ENCODE data around the gene TLN1.

The TLN1 gene

DNA sequence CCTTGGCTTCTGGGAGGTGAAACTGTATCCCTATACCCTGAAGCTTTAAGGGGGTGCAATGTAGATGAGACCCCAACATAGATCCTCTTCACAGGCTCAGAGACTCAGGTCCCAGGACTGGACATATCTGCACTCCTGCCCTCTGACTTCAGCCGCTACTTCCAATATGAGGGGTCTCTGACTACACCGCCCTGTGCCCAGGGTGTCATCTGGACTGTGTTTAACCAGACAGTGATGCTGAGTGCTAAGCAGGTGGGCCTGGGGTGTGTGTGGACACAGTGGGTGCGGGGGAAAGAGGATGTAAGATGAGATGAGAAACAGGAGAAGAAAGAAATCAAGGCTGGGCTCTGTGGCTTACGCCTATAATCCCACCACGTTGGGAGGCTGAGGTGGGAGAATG lies 52.9 kb downstream of the TLN1 start:
- Histone ChIP-seq H2AFZ (ENCODE audit: low read length) (no peak overlapping the region), H3F3A (ENCODE audit: insufficient read depth, low read length) (no peaks in the 10 kb centered on the region), H3K9me3 (ENCODE audit: low read length) (no peaks in the 10 kb centered on the region), H3K27me3 (ENCODE audit: insufficient read depth, low read length) (peaks cover 4% of the 10 kb centered on the region), H3K4me1 (ENCODE audit: insufficient read depth, low read length, severe bottlenecking) (peaks cover 34% of the 10 kb centered on the region), H3K27ac (ENCODE audit: low read depth, low read length, poor library complexity, severe bottlenecking) (no peak overlapping the region), H3K36me3 (ENCODE audit: insufficient read depth, low read length) (no peaks in the 10 kb centered on the region), H4K20me1 (ENCODE audit: insufficient read depth, low read length) (no peaks in the 10 kb centered on the region), H3K79me2 (ENCODE audit: insufficient read depth, low read length) (no peaks in the 10 kb centered on the region), H3K4me3 (ENCODE audit: low read depth, low read length, poor library complexity, severe bottlenecking) (no peak overlapping the region), H3K9ac (ENCODE audit: low read length) (no peak overlapping the region), H3K4me2 (ENCODE audit: low read length) (no peak overlapping the region), H3K9me2 (ENCODE audit: low read depth, low read length) (no peaks in the 10 kb centered on the region)
- TF ChIP-seq CTCF (IDR thresholded peaks at IDR 0.05; ENCODE audit: low read length) = no peak
- no peak for TF ChIP-seq EZH2 (IDR thresholded peaks at IDR 0.05; ENCODE audit: borderline replicate concordance, low read length)

DNA sequence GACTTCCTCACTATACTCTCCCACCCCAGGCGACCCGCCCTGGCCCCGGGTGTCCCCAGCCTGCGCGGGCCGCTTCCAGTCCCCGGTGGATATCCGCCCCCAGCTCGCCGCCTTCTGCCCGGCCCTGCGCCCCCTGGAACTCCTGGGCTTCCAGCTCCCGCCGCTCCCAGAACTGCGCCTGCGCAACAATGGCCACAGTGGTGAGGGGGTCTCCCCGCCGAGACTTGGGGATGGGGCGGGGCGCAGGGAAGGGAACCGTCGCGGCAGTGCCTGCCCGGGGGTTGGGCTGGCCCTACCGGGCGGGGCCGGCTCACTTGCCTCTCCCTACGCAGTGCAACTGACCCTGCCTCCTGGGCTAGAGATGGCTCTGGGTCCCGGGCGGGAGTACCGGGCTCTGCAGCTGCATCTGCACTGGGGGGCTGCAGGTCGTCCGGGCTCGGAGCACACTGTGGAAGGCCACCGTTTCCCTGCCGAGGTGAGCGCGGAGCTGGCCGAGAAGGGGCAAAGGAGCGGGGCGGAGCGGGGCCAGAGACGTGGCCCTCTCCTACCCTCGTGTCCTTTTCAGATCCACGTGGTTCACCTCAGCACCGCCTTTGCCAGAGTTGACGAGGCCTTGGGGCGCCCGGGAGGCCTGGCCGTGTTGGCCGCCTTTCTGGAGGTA lies 56.1 kb downstream of the TLN1 start:
- H3K9me2 ChIP-seq (ENCODE audit: low read depth, low read length) = no peaks in the 10 kb centered on the region
- H3K9ac ChIP-seq (ENCODE audit: low read length) = peak overlapping the region; percentile 37; the same call in 1 of the 2 replicates
- peaks cover 4% of the 10 kb centered on the region for H3K27me3 ChIP-seq (ENCODE audit: insufficient read depth, low read length)
- TF ChIP-seq CTCF (IDR thresholded peaks at IDR 0.05; ENCODE audit: low read length) = no peak
- no peak for TF ChIP-seq EZH2 (IDR thresholded peaks at IDR 0.05; ENCODE audit: borderline replicate concordance, low read length)
- H3K9me3 ChIP-seq (ENCODE audit: low read length) = no peaks in the 10 kb centered on the region
- H3K36me3 ChIP-seq (ENCODE audit: insufficient read depth, low read length) = no peaks in the 10 kb centered on the region
- H3K4me3 ChIP-seq (ENCODE audit: low read depth, low read length, poor library complexity, severe bottlenecking) = peak overlapping the region; percentile 57
- H4K20me1 ChIP-seq (ENCODE audit: insufficient read depth, low read length) = no peaks in the 10 kb centered on the region
- H3K79me2 ChIP-seq (ENCODE audit: insufficient read depth, low read length) = no peaks in the 10 kb centered on the region
- H3F3A ChIP-seq (ENCODE audit: insufficient read depth, low read length) = no peaks in the 10 kb centered on the region
- H3K4me2 ChIP-seq (ENCODE audit: low read length) = peak overlapping the region; percentile 71
- peaks cover 35% of the 10 kb centered on the region for H3K4me1 ChIP-seq (ENCODE audit: insufficient read depth, low read length, severe bottlenecking)
- no peak overlapping the region for H3K27ac ChIP-seq (ENCODE audit: low read depth, low read length, poor library complexity, severe bottlenecking)
- H2AFZ ChIP-seq (ENCODE audit: low read length) = no peak overlapping the region

DNA sequence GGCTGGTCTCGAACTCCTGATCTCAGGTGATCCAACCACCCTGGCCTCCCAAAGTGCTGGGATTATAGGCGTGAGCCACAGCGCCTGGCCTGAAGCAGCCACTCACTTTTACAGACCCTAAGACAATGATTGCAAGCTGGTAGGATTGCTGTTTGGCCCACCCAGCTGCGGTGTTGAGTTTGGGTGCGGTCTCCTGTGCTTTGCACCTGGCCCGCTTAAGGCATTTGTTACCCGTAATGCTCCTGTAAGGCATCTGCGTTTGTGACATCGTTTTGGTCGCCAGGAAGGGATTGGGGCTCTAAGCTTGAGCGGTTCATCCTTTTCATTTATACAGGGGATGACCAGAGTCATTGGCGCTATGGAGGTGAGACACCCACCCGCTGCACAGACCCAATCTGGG lies 56.8 kb downstream of the TLN1 start:
- Histone ChIP-seq H3K4me3 (ENCODE audit: low read depth, low read length, poor library complexity, severe bottlenecking) (peak overlapping the region; percentile 57), H3K4me2 (ENCODE audit: low read length) (peak overlapping the region; percentile 71)

More for the DNA sequence above, 56.8 kb downstream of the TLN1 start:
- no peak overlapping the region for H2AFZ ChIP-seq (ENCODE audit: low read length)
- TF ChIP-seq CTCF (IDR thresholded peaks at IDR 0.05; ENCODE audit: low read length) (no peak), EZH2 (IDR thresholded peaks at IDR 0.05; ENCODE audit: borderline replicate concordance, low read length) (no peak)
- peaks cover 4% of the 10 kb centered on the region for H3K27me3 ChIP-seq (ENCODE audit: insufficient read depth, low read length)
- peak overlapping the region; percentile 37; the same call in 1 of the 2 replicates for H3K9ac ChIP-seq (ENCODE audit: low read length)
- H3K79me2 ChIP-seq (ENCODE audit: insufficient read depth, low read length) = no peaks in the 10 kb centered on the region
- no peaks in the 10 kb centered on the region for H3K36me3 ChIP-seq (ENCODE audit: insufficient read depth, low read length)
- H3K27ac ChIP-seq (ENCODE audit: low read depth, low read length, poor library complexity, severe bottlenecking) = no peak overlapping the region
- H3K4me1 ChIP-seq (ENCODE audit: insufficient read depth, low read length, severe bottlenecking) = peaks cover 29% of the 10 kb centered on the region
- H3K9me2 ChIP-seq (ENCODE audit: low read depth, low read length) = no peaks in the 10 kb centered on the region
- H3K9me3 ChIP-seq (ENCODE audit: low read length) = no peaks in the 10 kb centered on the region
- no peaks in the 10 kb centered on the region for H4K20me1 ChIP-seq (ENCODE audit: insufficient read depth, low read length)
- no peaks in the 10 kb centered on the region for H3F3A ChIP-seq (ENCODE audit: insufficient read depth, low read length)

Measured in OCI-LY1 (cell line).